ENCODE results near the gene LBX2. TPM values are rescaled to one million over a fixed set of nuclear protein-coding genes. Genes with fewer than 3 reads are reported as not detected.
A peak's percentile ranks its signal among the peaks of the same experiment; 100 is the strongest.

LBX2 gene
- total and polyA plus RNA-seq, 2 donors (not counting 1 experiment from before 2014, with no cell fraction given), result 0.52 to 3.0 TPM

DNA sequence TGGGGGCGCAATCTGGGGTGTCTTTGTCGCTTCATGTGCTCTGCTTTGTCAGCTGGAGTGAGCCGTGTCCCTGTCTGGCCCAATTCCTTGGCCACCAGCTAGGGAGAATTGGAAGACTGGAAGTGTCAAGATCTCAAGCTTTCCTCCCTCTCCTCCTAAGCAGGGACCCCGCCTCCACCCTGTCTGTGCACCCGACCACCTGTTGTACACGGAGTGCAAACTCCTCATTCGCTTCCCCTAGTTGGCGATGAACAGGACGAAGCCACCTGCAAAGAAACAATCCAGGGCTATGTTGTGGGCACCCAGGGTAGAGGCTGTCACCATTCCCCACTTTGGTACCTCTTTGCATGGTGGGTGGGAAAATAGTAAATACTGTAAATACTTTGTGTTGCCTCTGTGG lies 28.3 kb upstream of the LBX2 start:
- H3K4me3 ChIP-seq (replicated peaks in 1 of 4; ENCODE audit: control extremely low read depth in 1 of 4, insufficient read depth in 1 of 4, low read depth in 3 of 4, low read length in 4 of 4), result no peak overlapping the region
- H3K9me3 ChIP-seq (ENCODE audit: control insufficient read depth, insufficient read depth, low read depth, low read length), result no peaks in the 10 kb centered on the region
- peaks cover 18% of the 10 kb centered on the region for H3K36me3 ChIP-seq (ENCODE audit: control insufficient read depth, insufficient read depth, low read length)
- no peak overlapping the region for H3K27ac ChIP-seq (ENCODE audit: insufficient read depth, low read length)
- H2AFZ ChIP-seq (ENCODE audit: low read length), result no peak overlapping the region
- no peaks in the 10 kb centered on the region for H4K20me1 ChIP-seq (ENCODE audit: control insufficient read depth, extremely low read depth, insufficient read depth, low read length)
- H3K27me3 ChIP-seq (ENCODE audit: control insufficient read depth, insufficient read depth, low read length), result no peaks in the 10 kb centered on the region
- H3K79me2 ChIP-seq (ENCODE audit: control insufficient read depth, insufficient read depth, low read length), result peaks cover 25% of the 10 kb centered on the region
- H3K4me1 ChIP-seq (ENCODE audit: control insufficient read depth, extremely low read depth, insufficient read depth, low read length), result peaks cover 7% of the 10 kb centered on the region
- no peak for DNase-seq (ENCODE audit: low read depth in 2 of 2)
- no peak overlapping the region for H3K4me2 ChIP-seq (ENCODE audit: extremely low read depth, insufficient read depth, low read length)
- no peak overlapping the region for H3K9ac ChIP-seq (ENCODE audit: insufficient read depth, low read length)
- TF ChIP-seq, protein P1, sequence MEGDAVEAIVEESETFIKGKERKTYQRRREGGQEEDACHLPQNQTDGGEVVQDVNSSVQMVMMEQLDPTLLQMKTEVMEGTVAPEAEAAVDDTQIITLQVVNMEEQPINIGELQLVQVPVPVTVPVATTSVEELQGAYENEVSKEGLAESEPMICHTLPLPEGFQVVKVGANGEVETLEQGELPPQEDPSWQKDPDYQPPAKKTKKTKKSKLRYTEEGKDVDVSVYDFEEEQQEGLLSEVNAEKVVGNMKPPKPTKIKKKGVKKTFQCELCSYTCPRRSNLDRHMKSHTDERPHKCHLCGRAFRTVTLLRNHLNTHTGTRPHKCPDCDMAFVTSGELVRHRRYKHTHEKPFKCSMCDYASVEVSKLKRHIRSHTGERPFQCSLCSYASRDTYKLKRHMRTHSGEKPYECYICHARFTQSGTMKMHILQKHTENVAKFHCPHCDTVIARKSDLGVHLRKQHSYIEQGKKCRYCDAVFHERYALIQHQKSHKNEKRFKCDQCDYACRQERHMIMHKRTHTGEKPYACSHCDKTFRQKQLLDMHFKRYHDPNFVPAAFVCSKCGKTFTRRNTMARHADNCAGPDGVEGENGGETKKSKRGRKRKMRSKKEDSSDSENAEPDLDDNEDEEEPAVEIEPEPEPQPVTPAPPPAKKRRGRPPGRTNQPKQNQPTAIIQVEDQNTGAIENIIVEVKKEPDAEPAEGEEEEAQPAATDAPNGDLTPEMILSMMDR (conservative IDR thresholded peaks at IDR 0.05 in 1 of 2, IDR thresholded peaks at IDR 0.05 in 1 of 2; ENCODE audit: low read depth in 1 of 2, low read length in 2 of 2), result no peak
- no peak for TF ChIP-seq EZH2 (IDR thresholded peaks at IDR 0.05; ENCODE audit: low read length, missing control alignments)

DNA sequence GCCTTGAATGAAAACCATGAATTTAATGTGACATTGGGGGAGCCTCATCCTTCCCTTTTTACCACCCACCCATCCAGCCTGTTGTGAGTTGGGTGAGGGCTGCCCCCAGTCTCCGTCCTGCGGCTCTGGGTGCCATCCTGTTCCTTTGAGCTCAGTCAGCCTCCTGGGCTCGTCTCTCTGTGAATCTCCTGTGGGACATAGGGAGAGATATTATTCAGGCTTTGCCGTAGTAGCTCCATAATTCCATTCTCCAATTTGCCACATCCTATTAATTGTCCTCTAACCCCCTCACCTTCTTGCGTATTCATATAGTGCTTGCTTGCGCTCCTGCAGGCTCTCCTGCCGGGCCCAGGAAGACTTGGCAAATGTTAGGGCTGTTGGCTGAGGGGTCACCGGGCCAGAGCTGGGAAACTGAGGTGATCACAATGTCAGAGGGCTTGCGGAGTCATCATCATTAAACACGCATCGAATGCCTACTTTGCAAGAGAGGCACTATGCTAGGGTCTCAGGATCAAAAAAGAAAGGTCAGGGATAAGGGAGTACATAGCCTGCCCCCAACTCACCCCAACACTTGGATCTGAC lies 27.3 kb upstream of the LBX2 start:
- no peak for DNase-seq (ENCODE audit: low read depth in 2 of 2)
- Histone ChIP-seq H2AFZ (ENCODE audit: low read length) (no peak overlapping the region), H3K4me2 (ENCODE audit: extremely low read depth, insufficient read depth, low read length) (no peak overlapping the region), H3K27me3 (ENCODE audit: control insufficient read depth, insufficient read depth, low read length) (no peaks in the 10 kb centered on the region), H3K27ac (ENCODE audit: insufficient read depth, low read length) (no peak overlapping the region), H3K4me1 (ENCODE audit: control insufficient read depth, extremely low read depth, insufficient read depth, low read length) (peaks cover 7% of the 10 kb centered on the region), H3K9ac (ENCODE audit: insufficient read depth, low read length) (no peak overlapping the region), H3K9me3 (ENCODE audit: control insufficient read depth, insufficient read depth, low read depth, low read length) (no peaks in the 10 kb centered on the region), H3K36me3 (ENCODE audit: control insufficient read depth, insufficient read depth, low read length) (peaks cover 18% of the 10 kb centered on the region), H3K79me2 (ENCODE audit: control insufficient read depth, insufficient read depth, low read length) (peaks cover 25% of the 10 kb centered on the region), H3K4me3 (replicated peaks in 1 of 4; ENCODE audit: control extremely low read depth in 1 of 4, insufficient read depth in 1 of 4, low read depth in 3 of 4, low read length in 4 of 4) (no peak overlapping the region), H4K20me1 (ENCODE audit: control insufficient read depth, extremely low read depth, insufficient read depth, low read length) (no peaks in the 10 kb centered on the region)
- TF ChIP-seq, protein P1 (conservative IDR thresholded peaks at IDR 0.05 in 1 of 2, IDR thresholded peaks at IDR 0.05 in 1 of 2; ENCODE audit: low read depth in 1 of 2, low read length in 2 of 2), result no peak
- no peak for TF ChIP-seq EZH2 (IDR thresholded peaks at IDR 0.05; ENCODE audit: low read length, missing control alignments)

DNA sequence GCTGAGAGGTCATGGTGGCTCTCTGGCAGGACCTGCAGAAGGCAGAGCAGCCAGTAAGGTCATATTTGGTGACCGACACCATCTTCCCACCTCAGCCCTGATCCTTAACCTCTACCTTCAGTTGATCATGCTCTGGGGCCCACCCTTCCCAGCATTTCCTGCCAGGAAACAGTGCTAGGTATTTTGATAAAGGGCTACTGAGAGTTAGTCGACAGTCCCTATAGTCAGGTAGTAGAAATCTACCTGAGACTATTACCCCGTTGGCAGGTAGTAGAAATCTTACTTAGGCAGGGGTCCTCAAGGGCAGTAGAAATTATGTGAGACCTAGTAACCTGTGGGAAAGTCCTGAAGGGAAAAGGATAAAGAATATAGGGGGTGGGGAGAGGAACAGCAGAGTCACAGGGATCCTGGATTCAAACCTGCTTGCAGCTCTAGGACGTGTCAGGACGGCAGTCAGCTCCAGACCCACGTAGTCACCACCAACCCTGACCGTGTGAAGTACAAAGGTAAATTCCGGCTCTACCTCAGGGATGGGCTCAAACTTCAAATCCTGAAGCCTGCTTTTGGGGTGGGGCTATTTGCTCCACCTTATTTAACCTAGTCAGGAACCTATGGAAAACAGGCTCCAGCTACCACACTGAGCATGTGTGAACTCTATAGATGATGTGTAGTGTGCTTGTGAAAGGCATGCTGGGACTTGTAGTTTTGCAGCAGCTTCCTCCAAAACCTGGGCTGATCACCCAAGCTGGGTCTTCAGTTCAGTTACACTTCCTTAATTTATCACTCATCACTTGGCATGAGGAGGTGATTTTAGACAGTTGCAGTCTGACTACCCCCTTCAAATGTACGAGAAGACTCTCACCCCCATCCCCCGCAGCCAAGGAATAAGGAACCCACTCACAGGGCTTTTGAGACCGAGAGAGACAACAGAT lies 26.6 kb upstream of the LBX2 start, which contains the start of gene DQX1:
Gene DQX1 (minus strand): TSS at position 515 of the 932 bp plus-strand sequence. CDS start 502 bp downstream, at position 13.
- peak in 1 of 2 donors; percentile 44 for DNase-seq (ENCODE audit: low read depth in 2 of 2)
- H3K9me3 ChIP-seq (ENCODE audit: control insufficient read depth, insufficient read depth, low read depth, low read length), result no peaks in the 10 kb centered on the region
- no peak within 1 kb of the TSS for H3K9ac ChIP-seq (ENCODE audit: insufficient read depth, low read length)
- no peak within 1 kb of the TSS for H3K27ac ChIP-seq (ENCODE audit: insufficient read depth, low read length)
- H3K4me3 ChIP-seq (replicated peaks in 1 of 4; ENCODE audit: control extremely low read depth in 1 of 4, insufficient read depth in 1 of 4, low read depth in 3 of 4, low read length in 4 of 4), result no peak within 1 kb of the TSS
- TF ChIP-seq EZH2 (IDR thresholded peaks at IDR 0.05; ENCODE audit: low read length, missing control alignments), result no peak
- TF ChIP-seq, protein P1 (conservative IDR thresholded peaks at IDR 0.05 in 1 of 2, IDR thresholded peaks at IDR 0.05 in 1 of 2; ENCODE audit: low read depth in 1 of 2, low read length in 2 of 2), result no peak
- H4K20me1 ChIP-seq (ENCODE audit: control insufficient read depth, extremely low read depth, insufficient read depth, low read length), result no peaks in the 10 kb centered on the region
- peaks cover 5% of the 10 kb centered on the region for H3K4me1 ChIP-seq (ENCODE audit: control insufficient read depth, extremely low read depth, insufficient read depth, low read length)
- peaks cover 18% of the 10 kb centered on the region for H3K36me3 ChIP-seq (ENCODE audit: control insufficient read depth, insufficient read depth, low read length)
- peaks cover 25% of the 10 kb centered on the region for H3K79me2 ChIP-seq (ENCODE audit: control insufficient read depth, insufficient read depth, low read length)
- H3K4me2 ChIP-seq (ENCODE audit: extremely low read depth, insufficient read depth, low read length), result no peak within 1 kb of the TSS
- no peak within 1 kb of the TSS for H2AFZ ChIP-seq (ENCODE audit: low read length)
- no peaks in the 10 kb centered on the region for H3K27me3 ChIP-seq (ENCODE audit: control insufficient read depth, insufficient read depth, low read length)
